ENCODE measurements around the gene GYS1. TPM values are rescaled to one million over a fixed set of nuclear protein-coding genes. Genes with fewer than 3 reads are reported as not detected.

The GYS1 gene
- polyA plus RNA-seq, 1 experiment = 49.7 TPM

- Histone ChIP-seq H3K27me3 (ENCODE audit: control insufficient read depth, insufficient read depth, low read length) (no peaks in the 10 kb centered on the region), H3K36me3 (ENCODE audit: control insufficient read depth, insufficient read depth, low read length) (peaks cover 19% of the 10 kb centered on the region), H3K4me3 (ENCODE audit: low read depth, low read length) (no peak overlapping the region)
- ChIA-PET POLR2A (interaction anchor here (0.5 kb wide), 1 partner anchor 123 kb away, joined by 3 read pairs; no protein-coding TSS in a partner anchor), CTCF (interaction anchor here (0.8 kb wide), 1 partner anchor 339 kb away, joined by 3 read pairs; no protein-coding TSS in a partner anchor)
- DNase-seq (ENCODE audit: low read depth) = no peak
- no peak for TF ChIP-seq CTCF (IDR thresholded peaks at IDR 0.05; ENCODE audit: insufficient read depth, low read depth, low read length)
Measured at GRCh38 chr19:48961673-48962028, 31.5 kb downstream of the GYS1 start.

- H3K4me3 ChIP-seq (ENCODE audit: low read depth, low read length) = no peak overlapping the region
- DNase-seq (ENCODE audit: low read depth) = no peak
- ChIA-PET POLR2A (no interaction called here), CTCF (no interaction called here)
- H3K27me3 ChIP-seq (ENCODE audit: control insufficient read depth, insufficient read depth, low read length) = no peaks in the 10 kb centered on the region
- peaks cover 16% of the 10 kb centered on the region for H3K36me3 ChIP-seq (ENCODE audit: control insufficient read depth, insufficient read depth, low read length)
- TF ChIP-seq CTCF (IDR thresholded peaks at IDR 0.05; ENCODE audit: insufficient read depth, low read depth, low read length) = no peak
Measured at GRCh38 chr19:48961051-48961649, 32.0 kb downstream of the GYS1 start.

GRCh38 chr19:48959341-48960239, 33.5 kb downstream of the GYS1 start:
- Histone ChIP-seq H3K27me3 (ENCODE audit: control insufficient read depth, insufficient read depth, low read length) (no peaks in the 10 kb centered on the region), H3K36me3 (ENCODE audit: control insufficient read depth, insufficient read depth, low read length) (peaks cover 11% of the 10 kb centered on the region), H3K4me3 (ENCODE audit: low read depth, low read length) (no peak overlapping the region)
- TF ChIP-seq CTCF (IDR thresholded peaks at IDR 0.05; ENCODE audit: insufficient read depth, low read depth, low read length) = no peak
- ChIA-PET CTCF (interaction anchor here (0.7 kb wide), 1 partner anchor 29 kb away, joined by 3 read pairs; no protein-coding TSS in a partner anchor), POLR2A (no interaction called here)
- DNase-seq (ENCODE audit: low read depth) = no peak

- no peak for TF ChIP-seq CTCF (IDR thresholded peaks at IDR 0.05; ENCODE audit: insufficient read depth, low read depth, low read length)
- ChIA-PET POLR2A (interaction anchor here (0.6 kb wide), 1 partner anchor 21 kb away, joined by 6 read pairs; no protein-coding TSS in a partner anchor), CTCF (no interaction called here)
- Histone ChIP-seq H3K36me3 (ENCODE audit: control insufficient read depth, insufficient read depth, low read length) (peaks cover 11% of the 10 kb centered on the region), H3K27me3 (ENCODE audit: control insufficient read depth, insufficient read depth, low read length) (no peaks in the 10 kb centered on the region), H3K4me3 (ENCODE audit: low read depth, low read length) (no peak overlapping the region)
- no peak for DNase-seq (ENCODE audit: low read depth)
Measured at GRCh38 chr19:48958006-48958405, 35.1 kb downstream of the GYS1 start.

GRCh38 chr19:48955308-48955958, 37.7 kb downstream of the GYS1 start:
- DNase-seq (ENCODE audit: low read depth) = no peak
- ChIA-PET POLR2A (interaction anchor here (1.2 kb wide), 1 partner anchor 8 kb away, joined by 4 read pairs; no protein-coding TSS in a partner anchor), CTCF (interaction anchor here (1.6 kb wide), 1 partner anchor 113 kb away, joined by 3 read pairs; no protein-coding TSS in a partner anchor)

More at GRCh38 chr19:48955308-48955958, 37.7 kb downstream of the GYS1 start:
- Histone ChIP-seq H3K4me3 (ENCODE audit: low read depth, low read length) (peak overlapping the region; percentile 95), H3K27me3 (ENCODE audit: control insufficient read depth, insufficient read depth, low read length) (no peaks in the 10 kb centered on the region), H3K36me3 (ENCODE audit: control insufficient read depth, insufficient read depth, low read length) (peaks cover 7% of the 10 kb centered on the region; the same call in 1 of the 2 replicates)
- TF ChIP-seq CTCF (IDR thresholded peaks at IDR 0.05; ENCODE audit: insufficient read depth, low read depth, low read length) = no peak

Measured in BJ (cell line).